ENCODE results near the gene ECSCR. TPM values are rescaled to one million over a fixed set of nuclear protein-coding genes. Genes with fewer than 3 reads are reported as not detected.
"Not testable (repeated sequence)": the region's sequence is repeated elsewhere in the genome, so short reads cannot be mapped to it uniquely, and the experiment has no call there.

The ECSCR gene
- polyA plus RNA-seq, 2 donors = 3.1 to 11.4 TPM

GRCh38 chr5:139451176-139451575, 11.4 kb downstream of the ECSCR start:
- Histone ChIP-seq H3K36me3 (ENCODE audit: control insufficient read depth in 2 of 2, insufficient read depth in 2 of 2, low read length in 1 of 2) (no peaks in the 10 kb centered on the region), H3K27me3 (ENCODE audit: control insufficient read depth in 1 of 2, insufficient read depth in 2 of 2, low read length in 2 of 2) (no peaks in the 10 kb centered on the region), H3K27ac (ENCODE audit: low read depth in 2 of 2, low read length in 1 of 2) (no peak overlapping the region), H3K4me1 (ENCODE audit: control insufficient read depth in 2 of 2, insufficient read depth in 2 of 2, low read length in 1 of 2) (no peaks in the 10 kb centered on the region), H3K9me3 (ENCODE audit: control insufficient read depth in 2 of 2, insufficient read depth in 1 of 2, low read depth in 1 of 2, low read length in 1 of 2) (peaks cover 0 to 5% of the 10 kb centered on the region in 2 donors), H3K4me3 (ENCODE audit: low read depth in 1 of 2, low read length in 2 of 2) (no peak overlapping the region)
- WGBS, 2 donors = 82 to 91% methylated on average over 2 of the region's 2 CpGs

- H3K27me3 ChIP-seq (ENCODE audit: control insufficient read depth in 1 of 2, insufficient read depth in 2 of 2, low read length in 2 of 2) = no peaks in the 10 kb centered on the region
- WGBS, 2 donors = 65 to 73% methylated on average over 5 of the region's 5 CpGs
- H3K36me3 ChIP-seq (ENCODE audit: control insufficient read depth in 2 of 2, insufficient read depth in 2 of 2, low read length in 1 of 2) = no peaks in the 10 kb centered on the region
- no peak overlapping the region for H3K4me3 ChIP-seq (ENCODE audit: low read depth in 1 of 2, low read length in 2 of 2)
- peaks cover 2% of the 10 kb centered on the region in 2 donors for H3K4me1 ChIP-seq (ENCODE audit: control insufficient read depth in 2 of 2, insufficient read depth in 2 of 2, low read length in 1 of 2)
- H3K27ac ChIP-seq (ENCODE audit: low read depth in 2 of 2, low read length in 1 of 2) = peak overlapping the region in 1 of 2 donors; percentile 17
- H3K9me3 ChIP-seq (ENCODE audit: control insufficient read depth in 2 of 2, insufficient read depth in 1 of 2, low read depth in 1 of 2, low read length in 1 of 2) = no peaks in the 10 kb centered on the region
These were observed 15.4 kb downstream of the ECSCR start for GRCh38 chr5:139446956-139447779.

- peaks cover 2% of the 10 kb centered on the region in 2 donors for H3K4me1 ChIP-seq (ENCODE audit: control insufficient read depth in 2 of 2, insufficient read depth in 2 of 2, low read length in 1 of 2)
- H3K27me3 ChIP-seq (ENCODE audit: control insufficient read depth in 1 of 2, insufficient read depth in 2 of 2, low read length in 2 of 2) = no peaks in the 10 kb centered on the region
- H3K4me3 ChIP-seq (ENCODE audit: low read depth in 1 of 2, low read length in 2 of 2) = no peak overlapping the region
- no peaks in the 10 kb centered on the region for H3K9me3 ChIP-seq (ENCODE audit: control insufficient read depth in 2 of 2, insufficient read depth in 1 of 2, low read depth in 1 of 2, low read length in 1 of 2)
- H3K36me3 ChIP-seq (ENCODE audit: control insufficient read depth in 2 of 2, insufficient read depth in 2 of 2, low read length in 1 of 2) = no peaks in the 10 kb centered on the region
- H3K27ac ChIP-seq (ENCODE audit: low read depth in 2 of 2, low read length in 1 of 2) = peak overlapping the region; percentile 36 to 61
- 43 to 49% methylated on average over 7 of the region's 7 CpGs for WGBS, 2 donors
These were observed 17.0 kb downstream of the ECSCR start for GRCh38 chr5:139445325-139446170.

GRCh38 chr5:139443831-139444453, 18.6 kb downstream of the ECSCR start:
- no peaks in the 10 kb centered on the region for H3K36me3 ChIP-seq (ENCODE audit: control insufficient read depth in 2 of 2, insufficient read depth in 2 of 2, low read length in 1 of 2)

GRCh38 chr5:139440416-139440815, 22.1 kb downstream of the ECSCR start:
- H3K27ac ChIP-seq (ENCODE audit: low read depth in 2 of 2, low read length in 1 of 2); H3K4me3 ChIP-seq (ENCODE audit: low read depth in 1 of 2, low read length in 2 of 2); H3K27me3 ChIP-seq (ENCODE audit: control insufficient read depth in 1 of 2, insufficient read depth in 2 of 2, low read length in 2 of 2); H3K36me3 ChIP-seq (ENCODE audit: control insufficient read depth in 2 of 2, insufficient read depth in 2 of 2, low read length in 1 of 2); H3K9me3 ChIP-seq (ENCODE audit: control insufficient read depth in 2 of 2, insufficient read depth in 1 of 2, low read depth in 1 of 2, low read length in 1 of 2); H3K4me1 ChIP-seq (ENCODE audit: control insufficient read depth in 2 of 2, insufficient read depth in 2 of 2, low read length in 1 of 2): not testable (repeated sequence)
- WGBS, 2 donors = 96 to 97% methylated on average over 17 of the region's 17 CpGs

More at GRCh38 chr5:139443831-139444453, 18.6 kb downstream of the ECSCR start:
- no peak overlapping the region for H3K4me3 ChIP-seq (ENCODE audit: low read depth in 1 of 2, low read length in 2 of 2)
- 59 to 65% methylated on average over 4 of the region's 4 CpGs for WGBS, 2 donors
- peaks cover 2% of the 10 kb centered on the region in 2 donors for H3K4me1 ChIP-seq (ENCODE audit: control insufficient read depth in 2 of 2, insufficient read depth in 2 of 2, low read length in 1 of 2)
- H3K27me3 ChIP-seq (ENCODE audit: control insufficient read depth in 1 of 2, insufficient read depth in 2 of 2, low read length in 2 of 2) = no peaks in the 10 kb centered on the region
- no peak overlapping the region for H3K27ac ChIP-seq (ENCODE audit: low read depth in 2 of 2, low read length in 1 of 2)
- no peaks in the 10 kb centered on the region for H3K9me3 ChIP-seq (ENCODE audit: control insufficient read depth in 2 of 2, insufficient read depth in 1 of 2, low read depth in 1 of 2, low read length in 1 of 2)

GRCh38 chr5:139439013-139439903, 23.3 kb downstream of the ECSCR start, which contains the start of gene DNAJC18:
Gene DNAJC18, minus strand, starts transcription at chr5:139439525. Its CDS starts 80 bp downstream, at chr5:139439445.
- H3K4me1 ChIP-seq (ENCODE audit: control insufficient read depth in 2 of 2, insufficient read depth in 2 of 2, low read length in 1 of 2) = peaks cover 0 to 2% of the 10 kb centered on the region in 2 donors
- H3K9me3 ChIP-seq (ENCODE audit: control insufficient read depth in 2 of 2, insufficient read depth in 1 of 2, low read depth in 1 of 2, low read length in 1 of 2) = no peaks in the 10 kb centered on the region
- 2 to 3% methylated on average over 35 to 49 of the region's 49 CpGs for WGBS, 2 donors
- H3K27me3 ChIP-seq (ENCODE audit: control insufficient read depth in 1 of 2, insufficient read depth in 2 of 2, low read length in 2 of 2) = no peaks in the 10 kb centered on the region
- H3K36me3 ChIP-seq (ENCODE audit: control insufficient read depth in 2 of 2, insufficient read depth in 2 of 2, low read length in 1 of 2) = no peaks in the 10 kb centered on the region
- peak within 1 kb of the TSS; percentile 96 to 99 for H3K27ac ChIP-seq (ENCODE audit: low read depth in 2 of 2, low read length in 1 of 2)
- peak within 1 kb of the TSS; percentile 85 to 95 for H3K4me3 ChIP-seq (ENCODE audit: low read depth in 1 of 2, low read length in 2 of 2)

GRCh38 chr5:139438707-139439012, 23.9 kb downstream of the ECSCR start:
- WGBS, 2 donors = 20 to 28% methylated on average over 8 of the region's 8 CpGs
- Histone ChIP-seq H3K36me3 (ENCODE audit: control insufficient read depth in 2 of 2, insufficient read depth in 2 of 2, low read length in 1 of 2) (no peaks in the 10 kb centered on the region), H3K27ac (ENCODE audit: low read depth in 2 of 2, low read length in 1 of 2) (peak overlapping the region; percentile 24 to 96), H3K4me3 (ENCODE audit: low read depth in 1 of 2, low read length in 2 of 2) (peak overlapping the region; percentile 85 to 95), H3K27me3 (ENCODE audit: control insufficient read depth in 1 of 2, insufficient read depth in 2 of 2, low read length in 2 of 2) (no peaks in the 10 kb centered on the region), H3K4me1 (ENCODE audit: control insufficient read depth in 2 of 2, insufficient read depth in 2 of 2, low read length in 1 of 2) (peaks cover 0 to 2% of the 10 kb centered on the region in 2 donors), H3K9me3 (ENCODE audit: control insufficient read depth in 2 of 2, insufficient read depth in 1 of 2, low read depth in 1 of 2, low read length in 1 of 2) (no peaks in the 10 kb centered on the region)

GRCh38 chr5:139435676-139436075, 26.9 kb downstream of the ECSCR start:
- H3K4me3 ChIP-seq (ENCODE audit: low read depth in 1 of 2, low read length in 2 of 2) = no peak overlapping the region
- H3K27me3 ChIP-seq (ENCODE audit: control insufficient read depth in 1 of 2, insufficient read depth in 2 of 2, low read length in 2 of 2) = no peaks in the 10 kb centered on the region
- no peak overlapping the region for H3K27ac ChIP-seq (ENCODE audit: low read depth in 2 of 2, low read length in 1 of 2)
- H3K36me3 ChIP-seq (ENCODE audit: control insufficient read depth in 2 of 2, insufficient read depth in 2 of 2, low read length in 1 of 2) = no peaks in the 10 kb centered on the region
- WGBS, 2 donors = 98% methylated on average over 3 of the region's 3 CpGs
- H3K9me3 ChIP-seq (ENCODE audit: control insufficient read depth in 2 of 2, insufficient read depth in 1 of 2, low read depth in 1 of 2, low read length in 1 of 2) = no peaks in the 10 kb centered on the region
- peaks cover 0 to 2% of the 10 kb centered on the region in 2 donors for H3K4me1 ChIP-seq (ENCODE audit: control insufficient read depth in 2 of 2, insufficient read depth in 2 of 2, low read length in 1 of 2)

GRCh38 chr5:139431706-139432105, 30.8 kb downstream of the ECSCR start:
- H3K4me3 ChIP-seq (ENCODE audit: low read depth in 1 of 2, low read length in 2 of 2) = no peak overlapping the region
- no peaks in the 10 kb centered on the region for H3K36me3 ChIP-seq (ENCODE audit: control insufficient read depth in 2 of 2, insufficient read depth in 2 of 2, low read length in 1 of 2)
- 85 to 87% methylated on average over 1 of the region's 1 CpG for WGBS, 2 donors
- no peaks in the 10 kb centered on the region for H3K9me3 ChIP-seq (ENCODE audit: control insufficient read depth in 2 of 2, insufficient read depth in 1 of 2, low read depth in 1 of 2, low read length in 1 of 2)
- no peaks in the 10 kb centered on the region for H3K27me3 ChIP-seq (ENCODE audit: control insufficient read depth in 1 of 2, insufficient read depth in 2 of 2, low read length in 2 of 2)
- H3K4me1 ChIP-seq (ENCODE audit: control insufficient read depth in 2 of 2, insufficient read depth in 2 of 2, low read length in 1 of 2) = no peaks in the 10 kb centered on the region
- H3K27ac ChIP-seq (ENCODE audit: low read depth in 2 of 2, low read length in 1 of 2) = no peak overlapping the region
